Smooth muscle cell (in vitro differentiated cells): Measurements from ENCODE around the gene SMAD2. TPM values are rescaled to one million over a fixed set of nuclear protein-coding genes. Genes with fewer than 3 reads are reported as not detected.

Experiments used
- DNase-seq: peaks from one replicate; lab custom pipeline; 2025; ENCODE audit not compliant: unreplicated experiment; lab: John Stamatoyannopoulos, UW
- H2AFZ ChIP-seq: fragments of 200-600 bp; sonication (generic); 2 replicates; pipeline ENCODE4 v1.6.0; 2016; ENCODE audit warnings: antibody characterized with exemption, low read depth, mild to moderate bottlenecking
- H3F3A ChIP-seq: fragments of 200-600 bp; sonication (generic); 2 replicates; pipeline ENCODE4 v1.6.0; 2017; ENCODE audit warnings: antibody characterized with exemption, low read depth
- H3K27ac ChIP-seq: fragments of 200-600 bp; sonication (generic); 2 replicates; pipeline ENCODE4 v1.5.1; 2016; ENCODE audit warnings: low read depth, mild to moderate bottlenecking
- H3K27me3 ChIP-seq: fragments of 200-600 bp; sonication (generic); 2 replicates; pipeline ENCODE4 v1.6.1; 2016; ENCODE audit warnings: low read depth, mild to moderate bottlenecking
- H3K36me3 ChIP-seq: fragments of 200-600 bp; sonication (generic); 2 replicates; pipeline ENCODE4 v1.5.1; 2016; ENCODE audit warnings: low read depth
- H3K4me1 ChIP-seq: fragments of 200-600 bp; sonication (generic); 2 replicates; pipeline ENCODE4 v1.5.1; 2016; ENCODE audit warnings: low read depth
- H3K4me2 ChIP-seq: fragments of 200-600 bp; sonication (generic); 2 replicates; pipeline ENCODE4 v1.6.0; 2016; ENCODE audit warnings: mild to moderate bottlenecking
- H3K4me3 ChIP-seq: fragments of 200-600 bp; sonication (generic); 2 replicates; pipeline ENCODE4 v1.5.1; 2016; ENCODE audit warnings: mild to moderate bottlenecking
- H3K79me2 ChIP-seq: fragments of 200-600 bp; sonication (generic); 2 replicates; pipeline ENCODE4 v1.6.0; 2016; ENCODE audit warnings: low read depth, mild to moderate bottlenecking
- H3K9ac ChIP-seq: fragments of 200-600 bp; sonication (generic); 2 replicates; pipeline ENCODE4 v1.6.0; 2016; ENCODE audit warnings: low read depth
- H3K9me3 ChIP-seq: fragments of 200-600 bp; sonication (generic); replicated peaks from 2 replicates; pipeline ENCODE4 v1.5.1; 2016; ENCODE audit warnings: low read depth
- H4K20me1 ChIP-seq: fragments of 200-600 bp; sonication (generic); 2 replicates; pipeline ENCODE4 v1.6.0; 2016; ENCODE audit warnings: low read depth
- CTCF ChIP-seq: fragments of 200-600 bp; sonication (generic); IDR thresholded peaks from 2 replicates; pipeline ENCODE4 v1.5.1; 2017; ENCODE audit warnings: borderline replicate concordance, mild to moderate bottlenecking, antibody characterized with exemption; ENCODE audit not compliant: insufficient read depth, poor library complexity, severe bottlenecking
- WGBS: methylation state at CpG from one replicate; pipeline ENCODE4 v1.1.7; 2016; ENCODE audit warnings: low lambda C conversion rate; 5-methylcytosine and 5-hydroxymethylcytosine counted together
- polyA plus RNA-seq: library from polyadenylated mRNA; unstranded; fragments of >200 nt; fragmentation: Nextera tagmentation; extraction: Ambion mirVana; gene quantifications from 2 replicates; pipeline ENCODE4 v1.2.1, GENCODE V29; 2016
- total RNA-seq: library from RNA; depleted of rRNA; stranded (reverse); fragments of >200 nt; gene quantifications from 2 replicates; pipeline ENCODE4 v1.2.3, GENCODE V29; 2014

SMAD2 gene
- total and polyA plus RNA-seq, 2 experiments from 2014 or later, result 63.8 to 120 TPM

DNA sequence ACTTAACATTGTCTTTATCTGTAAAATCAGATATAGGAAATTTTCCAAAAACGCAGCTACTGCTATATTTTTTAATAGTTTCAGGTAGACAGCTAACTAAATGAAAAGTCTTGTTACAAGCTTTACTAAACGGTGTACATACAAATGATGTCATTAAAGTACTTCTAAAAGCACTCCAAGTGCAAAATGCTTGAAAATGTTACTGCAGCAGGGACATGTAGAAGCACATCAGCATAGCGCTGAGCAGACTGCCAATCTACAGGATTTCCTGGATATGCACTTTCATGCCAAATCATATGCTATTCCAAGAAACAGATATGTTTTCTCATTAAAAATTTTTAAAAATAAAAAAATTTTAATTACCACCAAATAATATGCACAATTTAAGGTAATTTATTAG is 61.7 kb downstream of the SMAD2 start:
- DNase-seq, result no peak
- H3F3A ChIP-seq, result no peaks in the 10 kb centered on the region
- H3K9me3 ChIP-seq, result no peaks in the 10 kb centered on the region
- peaks cover 28% of the 10 kb centered on the region for H3K79me2 ChIP-seq
- peaks cover 14% of the 10 kb centered on the region for H3K36me3 ChIP-seq
- 92% methylated on average over 3 of the region's 3 CpGs for WGBS
- no peaks in the 10 kb centered on the region for H3K27me3 ChIP-seq
- H3K4me3 ChIP-seq, result no peak overlapping the region
- H3K4me2 ChIP-seq, result no peak overlapping the region
- TF ChIP-seq CTCF, result no peak
- H4K20me1 ChIP-seq, result peaks cover 53% of the 10 kb centered on the region
- no peaks in the 10 kb centered on the region for H3K4me1 ChIP-seq
- H3K9ac ChIP-seq, result no peak overlapping the region
- no peak overlapping the region for H2AFZ ChIP-seq
- H3K27ac ChIP-seq, result no peak overlapping the region

GRCh38 chr18:47865183-47865582 is 65.3 kb downstream of the SMAD2 start:
- no peaks in the 10 kb centered on the region for H3K4me1 ChIP-seq
- no peak for TF ChIP-seq CTCF
- no peaks in the 10 kb centered on the region for H3F3A ChIP-seq
- no peak for DNase-seq
- H3K36me3 ChIP-seq, result peaks cover 21% of the 10 kb centered on the region
- H3K79me2 ChIP-seq, result peaks cover 6% of the 10 kb centered on the region
- no peak overlapping the region for H3K9ac ChIP-seq
- no peaks in the 10 kb centered on the region for H3K9me3 ChIP-seq
- no peaks in the 10 kb centered on the region for H3K27me3 ChIP-seq
- H4K20me1 ChIP-seq, result peaks cover 18% of the 10 kb centered on the region
- WGBS, result 95% methylated on average over 3 of the region's 3 CpGs
- no peak overlapping the region for H3K27ac ChIP-seq
- no peak overlapping the region for H2AFZ ChIP-seq
- H3K4me2 ChIP-seq, result no peak overlapping the region
- H3K4me3 ChIP-seq, result no peak overlapping the region

DNA sequence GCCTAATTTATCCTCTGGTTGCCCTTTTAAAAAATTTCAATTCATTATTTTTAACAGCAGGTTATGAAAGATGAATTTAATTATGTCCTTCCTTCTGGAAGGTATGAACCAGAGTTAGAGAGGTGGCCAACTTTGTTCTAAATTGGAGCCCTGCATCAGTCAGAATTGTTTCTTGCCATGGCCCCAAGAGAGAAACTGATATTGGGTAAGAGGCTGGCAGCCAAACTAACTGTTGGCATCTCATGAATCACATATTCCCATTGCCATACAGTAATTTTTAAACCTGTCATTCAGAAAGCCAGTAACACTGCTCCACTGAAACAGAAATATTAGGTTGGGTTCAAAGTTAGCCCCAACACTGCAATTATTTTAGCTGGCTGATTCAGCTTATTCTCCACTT is 67.4 kb downstream of the SMAD2 start:
- no peak for DNase-seq
- H3K9me3 ChIP-seq, result no peaks in the 10 kb centered on the region
- no peak overlapping the region for H3K4me3 ChIP-seq
- H3K9ac ChIP-seq, result no peak overlapping the region
- no peak for TF ChIP-seq CTCF
- no peaks in the 10 kb centered on the region for H3K27me3 ChIP-seq
- no peaks in the 10 kb centered on the region for H3F3A ChIP-seq
- H4K20me1 ChIP-seq, result peaks cover 12% of the 10 kb centered on the region
- peaks cover 3% of the 10 kb centered on the region for H3K79me2 ChIP-seq
- no peak overlapping the region for H2AFZ ChIP-seq
- H3K36me3 ChIP-seq, result peaks cover 39% of the 10 kb centered on the region
- no peaks in the 10 kb centered on the region for H3K4me1 ChIP-seq
- no peak overlapping the region for H3K4me2 ChIP-seq
- H3K27ac ChIP-seq, result no peak overlapping the region

DNA sequence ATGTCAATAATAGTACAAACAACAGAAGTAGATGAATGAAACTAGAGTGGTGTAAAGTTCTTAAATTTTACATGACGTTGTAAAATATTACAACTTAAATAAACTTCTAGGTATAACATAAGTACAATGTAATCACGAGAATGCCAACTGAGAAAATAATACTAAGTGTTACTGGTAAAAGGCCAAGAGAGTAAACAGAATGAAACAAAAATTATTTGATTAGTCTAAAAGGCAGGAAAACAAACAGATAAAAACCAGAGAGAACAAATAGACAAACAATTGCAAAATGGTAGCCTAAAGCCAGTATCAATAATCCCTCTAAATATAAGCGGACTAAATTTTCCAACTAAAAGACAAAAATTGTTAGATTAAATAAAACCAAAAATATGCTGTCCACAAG is 71.9 kb downstream of the SMAD2 start:
- H3K27ac ChIP-seq, result no peak overlapping the region
- H3K4me2 ChIP-seq, result no peak overlapping the region
- no peaks in the 10 kb centered on the region for H4K20me1 ChIP-seq
- H3K9ac ChIP-seq, result no peak overlapping the region
- TF ChIP-seq CTCF, result no peak
- H3K79me2 ChIP-seq, result peaks cover 3% of the 10 kb centered on the region
- WGBS, result 100% methylated on average over 3 of the region's 3 CpGs
- no peak for DNase-seq
- H3K27me3 ChIP-seq, result no peaks in the 10 kb centered on the region
- H3K36me3 ChIP-seq, result peaks cover 41% of the 10 kb centered on the region
- no peaks in the 10 kb centered on the region for H3F3A ChIP-seq
- no peak overlapping the region for H3K4me3 ChIP-seq
- peaks cover 8% of the 10 kb centered on the region for H3K9me3 ChIP-seq
- H3K4me1 ChIP-seq, result no peaks in the 10 kb centered on the region
- no peak overlapping the region for H2AFZ ChIP-seq
